MM.1S (cell line): ENCODE measurements around the gene SSC4D.

Experiments used
- DNase-seq: peaks from one replicate; pipeline ENCODE4 v3.0.0-alpha.2; 2015
- H2AFZ ChIP-seq: fragments of 300-600 bp; sonication (generic); 2 replicates; pipeline ENCODE4 v1.6.0; 2016; ENCODE audit warnings: antibody characterized with exemption, low read length
- H3F3A ChIP-seq: fragments of 300-600 bp; sonication (generic); 2 replicates; pipeline ENCODE4 v1.6.1; 2016; ENCODE audit warnings: mild to moderate bottlenecking, antibody characterized with exemption, low read length, moderate library complexity, mixed read lengths; ENCODE audit not compliant: insufficient read depth
- H3K27ac ChIP-seq: fragments of 300-600 bp; sonication (generic); 2 replicates; pipeline ENCODE4 v1.5.1; 2016; ENCODE audit warnings: mild to moderate bottlenecking, low read length
- H3K27me3 ChIP-seq: fragments of 300-600 bp; sonication (generic); replicated peaks from 2 replicates; pipeline ENCODE4 v1.6.0; 2016; ENCODE audit warnings: low read length; ENCODE audit not compliant: insufficient read depth
- H3K36me3 ChIP-seq: fragments of 300-600 bp; sonication (generic); replicated peaks from 2 replicates; pipeline ENCODE4 v1.6.1; 2016; ENCODE audit warnings: mild to moderate bottlenecking, low read length, mixed read lengths; ENCODE audit not compliant: insufficient read depth
- H3K4me1 ChIP-seq: fragments of 300-600 bp; sonication (generic); 2 replicates; pipeline ENCODE4 v1.6.1; 2016; ENCODE audit warnings: low read length, mixed read lengths
- H3K4me2 ChIP-seq: fragments of 300-600 bp; sonication (generic); 2 replicates; pipeline ENCODE4 v1.6.0; 2016; ENCODE audit warnings: low read depth, low read length
- H3K4me3 ChIP-seq: fragments of 300-600 bp; sonication (generic); 2 replicates; pipeline ENCODE4 v1.5.1; 2016; ENCODE audit warnings: low read length, mixed read lengths
- H3K79me2 ChIP-seq: fragments of 300-600 bp; sonication (generic); 2 replicates; pipeline ENCODE4 v1.6.1; 2016; ENCODE audit warnings: mixed run types, low read length, mixed read lengths
- H3K9ac ChIP-seq: fragments of 300-600 bp; sonication (generic); 2 replicates; pipeline ENCODE4 v1.6.1; 2016; ENCODE audit warnings: low read length, mixed read lengths
- H3K9me2 ChIP-seq: fragments of 300-600 bp; sonication (generic); replicated peaks from 2 replicates; pipeline ENCODE4 v1.6.1; 2016; ENCODE audit warnings: mild to moderate bottlenecking, low read length, mixed read lengths; ENCODE audit not compliant: insufficient read depth
- H3K9me3 ChIP-seq: fragments of 300-600 bp; sonication (generic); replicated peaks from 2 replicates; pipeline ENCODE4 v1.6.1; 2016; ENCODE audit warnings: mild to moderate bottlenecking, low read length, mixed read lengths; ENCODE audit not compliant: insufficient read depth
- H4K20me1 ChIP-seq: fragments of 300-600 bp; sonication (generic); 2 replicates; pipeline ENCODE4 v1.6.1; 2016; ENCODE audit warnings: mild to moderate bottlenecking, low read length, moderate library complexity, mixed read lengths; ENCODE audit not compliant: insufficient read depth
- EZH2 ChIP-seq: fragments of 300-600 bp; sonication (generic); optimal IDR thresholded peaks from 2 replicates; pipeline ENCODE3; 2017; ENCODE audit warnings: low read depth, mild to moderate bottlenecking, antibody characterized with exemption, low read length, mixed read lengths
- EZH2phosphoT487 ChIP-seq: fragments of 300-600 bp; sonication (generic); IDR thresholded peaks from 2 replicates; pipeline ENCODE4 v1.6.1; 2018; ENCODE audit warnings: antibody characterized with exemption, low read length
- TF ChIP-seq, protein P1 (sequence below): fragments of 300-600 bp; sonication (generic); IDR thresholded peaks from 2 replicates; pipeline ENCODE4 v1.5.1; 2016; ENCODE audit warnings: antibody characterized with exemption, low read length, mixed read lengths

Gene SSC4D

DNA sequence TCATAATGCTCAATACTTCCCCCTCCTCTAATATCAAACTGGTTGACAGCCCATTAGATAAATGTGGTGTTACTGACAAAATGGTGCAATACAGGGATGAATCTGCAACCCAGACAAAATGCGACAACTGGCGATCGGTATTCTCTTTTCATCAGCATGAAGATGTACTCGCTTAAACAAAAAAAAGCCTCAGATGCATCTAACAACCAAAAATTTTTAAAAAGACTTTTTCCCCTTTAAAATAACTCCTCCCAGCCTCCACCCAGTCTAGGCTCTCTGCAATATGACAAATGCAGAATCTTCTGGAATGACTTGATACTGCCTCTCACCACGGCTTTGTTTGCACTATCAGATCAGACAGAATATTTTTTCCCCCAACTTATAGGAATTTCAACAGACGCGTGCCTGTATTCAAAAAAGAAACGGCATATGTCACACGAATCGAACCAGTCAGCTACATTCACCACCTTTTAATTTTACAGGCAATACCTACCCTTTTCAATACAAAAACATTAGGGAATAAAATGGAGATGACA is 52.0 kb downstream of the SSC4D start:
- Histone ChIP-seq H3K79me2 (peaks cover 62% of the 10 kb centered on the region), H3F3A (0 out of 2 replicates have a peak, but pooled peaks cover 4% of the 10 kb centered on the region), H3K9ac (peak overlapping the region; percentile 96), H3K27me3 (no peaks in the 10 kb centered on the region), H3K9me3 (no peaks in the 10 kb centered on the region), H3K36me3 (peaks cover 25% of the 10 kb centered on the region), H3K4me3 (peak overlapping the region; percentile 99), H3K9me2 (no peaks in the 10 kb centered on the region), H3K4me1 (peaks cover 21% of the 10 kb centered on the region), H2AFZ (no peak overlapping the region), H3K27ac (peak overlapping the region; percentile 86; the same call in 1 of the 2 replicates), H4K20me1 (peaks cover 41% of the 10 kb centered on the region), H3K4me2 (peak overlapping the region; percentile 64)
- TF ChIP-seq, protein P1, sequence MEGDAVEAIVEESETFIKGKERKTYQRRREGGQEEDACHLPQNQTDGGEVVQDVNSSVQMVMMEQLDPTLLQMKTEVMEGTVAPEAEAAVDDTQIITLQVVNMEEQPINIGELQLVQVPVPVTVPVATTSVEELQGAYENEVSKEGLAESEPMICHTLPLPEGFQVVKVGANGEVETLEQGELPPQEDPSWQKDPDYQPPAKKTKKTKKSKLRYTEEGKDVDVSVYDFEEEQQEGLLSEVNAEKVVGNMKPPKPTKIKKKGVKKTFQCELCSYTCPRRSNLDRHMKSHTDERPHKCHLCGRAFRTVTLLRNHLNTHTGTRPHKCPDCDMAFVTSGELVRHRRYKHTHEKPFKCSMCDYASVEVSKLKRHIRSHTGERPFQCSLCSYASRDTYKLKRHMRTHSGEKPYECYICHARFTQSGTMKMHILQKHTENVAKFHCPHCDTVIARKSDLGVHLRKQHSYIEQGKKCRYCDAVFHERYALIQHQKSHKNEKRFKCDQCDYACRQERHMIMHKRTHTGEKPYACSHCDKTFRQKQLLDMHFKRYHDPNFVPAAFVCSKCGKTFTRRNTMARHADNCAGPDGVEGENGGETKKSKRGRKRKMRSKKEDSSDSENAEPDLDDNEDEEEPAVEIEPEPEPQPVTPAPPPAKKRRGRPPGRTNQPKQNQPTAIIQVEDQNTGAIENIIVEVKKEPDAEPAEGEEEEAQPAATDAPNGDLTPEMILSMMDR, result no peak
- TF ChIP-seq EZH2phosphoT487 (no peak), EZH2 (no peak)
- DNase-seq, result no peak

- peak overlapping the region; percentile 64 for H3K4me2 ChIP-seq
- no peak overlapping the region; the same call in 1 of the 2 replicates for H3K9ac ChIP-seq
- H4K20me1 ChIP-seq, result peaks cover 47% of the 10 kb centered on the region
- peaks cover 25% of the 10 kb centered on the region for H3K36me3 ChIP-seq
- peaks cover 21% of the 10 kb centered on the region for H3K4me1 ChIP-seq
- H3K79me2 ChIP-seq, result peaks cover 69% of the 10 kb centered on the region
- no peak overlapping the region for H2AFZ ChIP-seq
- DNase-seq, result no peak
- no peaks in the 10 kb centered on the region for H3K27me3 ChIP-seq
- no peak overlapping the region for H3K27ac ChIP-seq
- H3K9me3 ChIP-seq, result no peaks in the 10 kb centered on the region
- H3K9me2 ChIP-seq, result no peaks in the 10 kb centered on the region
- 0 out of 2 replicates have a peak, but pooled peaks cover 4% of the 10 kb centered on the region for H3F3A ChIP-seq
- TF ChIP-seq EZH2 (no peak), EZH2phosphoT487 (no peak)
- TF ChIP-seq, protein P1, result no peak
- peak overlapping the region; percentile 99 for H3K4me3 ChIP-seq
Observed at GRCh38 chr7:76356823-76357222, 52.7 kb downstream of the SSC4D start.

DNA sequence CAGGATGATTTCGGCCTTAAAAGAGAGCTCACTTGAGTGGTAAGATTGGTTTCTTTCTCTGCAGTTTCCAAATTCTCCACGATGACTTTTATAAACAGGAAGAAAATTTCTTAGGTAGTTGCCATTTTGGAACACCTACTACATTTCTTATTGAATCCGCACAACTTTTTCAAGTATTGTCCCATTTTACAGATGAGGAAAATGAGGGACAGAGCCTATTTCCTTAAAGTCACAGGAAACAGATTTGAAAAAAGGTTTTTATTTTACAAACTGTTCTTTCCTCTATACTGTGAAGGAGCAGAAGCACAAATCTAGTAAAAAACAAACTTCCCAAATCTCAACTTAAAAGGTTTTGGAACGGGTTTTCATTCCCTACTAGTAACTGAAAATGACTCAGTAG is 53.4 kb downstream of the SSC4D start:
- Histone ChIP-seq H3K4me2 (peak overlapping the region; percentile 64), H3K9ac (no peak overlapping the region), H3K79me2 (peaks cover 77% of the 10 kb centered on the region), H3F3A (0 out of 2 replicates have a peak, but pooled peaks cover 4% of the 10 kb centered on the region), H3K4me1 (peaks cover 21% of the 10 kb centered on the region), H3K27me3 (no peaks in the 10 kb centered on the region), H3K9me3 (no peaks in the 10 kb centered on the region), H2AFZ (no peak overlapping the region), H3K36me3 (peaks cover 25% of the 10 kb centered on the region), H3K4me3 (no peak overlapping the region), H3K27ac (no peak overlapping the region), H3K9me2 (no peaks in the 10 kb centered on the region), H4K20me1 (peaks cover 54% of the 10 kb centered on the region)
- TF ChIP-seq EZH2, result no peak
- TF ChIP-seq, protein P1, result no peak
- TF ChIP-seq EZH2phosphoT487, result no peak
- DNase-seq, result no peak
